Measurements from ENCODE around the gene SARDH. TPM values are rescaled to one million over a fixed set of nuclear protein-coding genes. Genes with fewer than 3 reads are reported as not detected.

SARDH gene
- total and polyA plus RNA-seq, 2 of the 8 experiments (the other 6 are each of a cell fraction or from before 2014, with no cell fraction given): 6.4 to 7.4 TPM

DNA sequence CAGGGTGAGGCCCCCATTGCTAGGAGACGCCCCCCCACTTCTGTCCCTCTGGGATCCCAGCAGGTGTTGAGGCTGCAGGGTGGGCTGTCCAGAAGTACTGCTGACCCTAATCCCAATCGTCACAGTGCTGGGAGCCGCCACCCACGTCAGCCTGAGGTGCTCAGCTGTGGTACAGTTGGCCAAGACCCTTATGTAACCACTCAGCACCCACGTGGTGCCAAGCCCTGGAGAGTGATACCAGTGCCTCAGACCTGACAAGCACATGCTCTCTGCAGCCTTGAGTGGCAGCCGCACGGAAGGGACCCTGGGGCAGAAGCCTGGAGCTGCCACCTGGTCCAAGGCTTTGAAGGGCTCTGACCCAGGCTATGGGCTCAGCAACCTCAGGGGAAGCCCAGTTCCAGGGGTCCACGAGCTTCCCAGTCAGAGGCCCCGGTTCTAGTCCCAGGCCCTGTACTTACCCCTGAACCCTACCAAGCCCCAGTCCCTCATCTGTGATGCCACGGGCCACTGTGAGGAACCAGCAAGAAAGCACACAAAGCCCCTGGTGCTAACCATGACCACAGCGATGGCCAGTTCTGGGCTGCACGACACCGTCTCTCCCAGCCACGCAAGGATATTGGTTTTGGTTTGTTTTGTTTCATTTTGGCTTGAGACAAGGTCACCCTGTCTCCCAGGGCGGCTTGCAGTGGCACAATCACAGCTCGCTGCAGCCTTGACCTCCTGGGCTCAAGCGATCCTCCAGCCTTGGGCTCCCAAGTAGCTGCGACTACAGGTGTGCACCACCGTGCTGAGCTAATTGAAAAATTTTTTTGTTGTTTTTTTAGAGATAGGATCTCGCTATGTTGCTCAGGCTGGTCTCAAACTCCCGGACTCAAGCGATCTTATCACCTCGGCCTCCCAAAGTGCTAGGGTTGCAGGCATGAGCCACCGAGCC lies 51.2 kb downstream of the SARDH start:
- no peaks in the 10 kb centered on the region; a peak in 1 of 7 replicates for H3K4me1 ChIP-seq (replicated peaks in 1 of 4; ENCODE audit: control insufficient read depth in 3 of 4, insufficient read depth in 4 of 4, low read length in 3 of 4)
- no peak overlapping the region for H2BK120ac ChIP-seq (replicated peaks; ENCODE audit: low read depth, low read length)
- H4K91ac ChIP-seq (replicated peaks; ENCODE audit: insufficient read length, low read length): no peak overlapping the region
- no peak overlapping the region for H3K27ac ChIP-seq (ENCODE audit: low read depth, low read length)
- H2BK12ac ChIP-seq (ENCODE audit: low read depth, low read length): no peak overlapping the region
- H3K14ac ChIP-seq (ENCODE audit: insufficient read length): no peak overlapping the region
- H3K56ac ChIP-seq (replicated peaks; ENCODE audit: insufficient read length, low read depth, low read length): no peak overlapping the region
- H3K4me3 ChIP-seq (ENCODE audit: extremely low read depth in 1 of 4, insufficient read depth in 2 of 4, low read depth in 3 of 4, low read length in 4 of 4): no peak overlapping the region
- no peaks in the 10 kb centered on the region for H3K79me2 ChIP-seq (ENCODE audit: control insufficient read depth in 1 of 2, insufficient read depth in 2 of 2, low read length in 2 of 2)
- H2AK5ac ChIP-seq (ENCODE audit: low read depth, low read length): no peak overlapping the region
- H4K5ac ChIP-seq (ENCODE audit: insufficient read length, low read depth, low read length): no peak overlapping the region
- POLR2A ChIA-PET (ENCODE audit: partially characterized antibody): no interaction called here
- no peaks in the 10 kb centered on the region for H3K9me3 ChIP-seq (ENCODE audit: insufficient read depth in 2 of 2, low read depth in 1 of 2, low read length in 1 of 2)
- H4K20me1 ChIP-seq (replicated peaks in 1 of 2; ENCODE audit: control insufficient read depth in 1 of 2, insufficient read depth in 2 of 2, low read length in 2 of 2): no peaks in the 10 kb centered on the region
- H2BK20ac ChIP-seq (ENCODE audit: low read length): no peak overlapping the region
- no peak overlapping the region for H3K23ac ChIP-seq (ENCODE audit: insufficient read length)
- H3K4ac ChIP-seq (replicated peaks; ENCODE audit: insufficient read length, low read depth, low read length): no peak overlapping the region
- no peak overlapping the region for H2AFZ ChIP-seq (ENCODE audit: low read length)
- no peak overlapping the region; the same call in 1 of the 2 replicates for H3K18ac ChIP-seq (ENCODE audit: extremely low read depth, low read length)
- H3K4me2 ChIP-seq (ENCODE audit: insufficient read depth in 1 of 2, low read depth in 2 of 2, low read length in 2 of 2): no peak overlapping the region
- FAIRE-seq: no peak
- H3K36me3 ChIP-seq (ENCODE audit: control insufficient read depth in 2 of 4, insufficient read depth in 4 of 4, low read length in 3 of 4): no peaks in the 10 kb centered on the region
- H3K9ac ChIP-seq (replicated peaks in 1 of 4; ENCODE audit: extremely low read depth in 1 of 4, low read depth in 3 of 4, low read length in 3 of 4): no peak overlapping the region
- whole genome bisulfite sequencing, 2 experiments (ENCODE audit: extremely low coverage in 1 of 2, insufficient coverage in 1 of 2, insufficient read length in 1 of 2, insufficient replicate concordance in 2 of 2, low coverage in 1 of 2, low lambda C conversion rate in 2 of 2, missing lambda C conversion rate in 1 of 2): 89% methylated on average over 23 of the region's 24 CpGs; no CpG with 5 or more reads in 1 of the 2 experiments
- H3K27me3 ChIP-seq (replicated peaks in 1 of 4; ENCODE audit: control insufficient read depth in 3 of 4, extremely low read depth in 1 of 4, insufficient read depth in 3 of 4, low read length in 3 of 4): no peaks in the 10 kb centered on the region
- no peak overlapping the region for H2BK15ac ChIP-seq (ENCODE audit: low read length)
- no peak overlapping the region for H2BK5ac ChIP-seq (ENCODE audit: low read depth, low read length)
- CTCF ChIA-PET (ENCODE audit: partially characterized antibody): interaction anchor here (0.7 to 2.2 kb wide), 9 partner anchors 8 to 340 kb away, joined by 3 to 5 read pairs (median 3); no protein-coding TSS in a partner anchor
- H3K79me1 ChIP-seq (ENCODE audit: low read depth, low read length): no peaks in the 10 kb centered on the region
- DNase-seq (ENCODE audit: low read depth in 1 of 2, low spot score in 2 of 2): no peak
- H3K23me2 ChIP-seq (ENCODE audit: low read depth, low read length): no peaks in the 10 kb centered on the region
- no peak overlapping the region for H4K8ac ChIP-seq (ENCODE audit: extremely low read depth, insufficient read depth, low read length)
- TF ChIP-seq RBBP5 (IDR thresholded peaks at IDR 0.05; ENCODE audit: borderline replicate concordance, low read depth, low read length) (no peak), NANOG (IDR thresholded peaks at IDR 0.05; ENCODE audit: insufficient read depth, low read depth, low read length, poor library complexity, severe bottlenecking) (no peak), NRF1 (IDR thresholded peaks at IDR 0.05; ENCODE audit: low read depth, low read length) (no peak), KDM1A (IDR thresholded peaks at IDR 0.05; ENCODE audit: borderline replicate concordance, low read length) (no peak), BRCA1 (IDR thresholded peaks at IDR 0.05; ENCODE audit: low read depth, low read length) (no peak), RFX5 (IDR thresholded peaks at IDR 0.05; ENCODE audit: borderline replicate concordance, low read depth, low read length) (no peak), CEBPB (IDR thresholded peaks at IDR 0.05; ENCODE audit: low read depth, low read length) (no peak), CTBP2 (IDR thresholded peaks at IDR 0.05; ENCODE audit: borderline replicate concordance, insufficient read depth, insufficient read length, low read length) (no peak)
- TF ChIP-seq, protein P1, sequence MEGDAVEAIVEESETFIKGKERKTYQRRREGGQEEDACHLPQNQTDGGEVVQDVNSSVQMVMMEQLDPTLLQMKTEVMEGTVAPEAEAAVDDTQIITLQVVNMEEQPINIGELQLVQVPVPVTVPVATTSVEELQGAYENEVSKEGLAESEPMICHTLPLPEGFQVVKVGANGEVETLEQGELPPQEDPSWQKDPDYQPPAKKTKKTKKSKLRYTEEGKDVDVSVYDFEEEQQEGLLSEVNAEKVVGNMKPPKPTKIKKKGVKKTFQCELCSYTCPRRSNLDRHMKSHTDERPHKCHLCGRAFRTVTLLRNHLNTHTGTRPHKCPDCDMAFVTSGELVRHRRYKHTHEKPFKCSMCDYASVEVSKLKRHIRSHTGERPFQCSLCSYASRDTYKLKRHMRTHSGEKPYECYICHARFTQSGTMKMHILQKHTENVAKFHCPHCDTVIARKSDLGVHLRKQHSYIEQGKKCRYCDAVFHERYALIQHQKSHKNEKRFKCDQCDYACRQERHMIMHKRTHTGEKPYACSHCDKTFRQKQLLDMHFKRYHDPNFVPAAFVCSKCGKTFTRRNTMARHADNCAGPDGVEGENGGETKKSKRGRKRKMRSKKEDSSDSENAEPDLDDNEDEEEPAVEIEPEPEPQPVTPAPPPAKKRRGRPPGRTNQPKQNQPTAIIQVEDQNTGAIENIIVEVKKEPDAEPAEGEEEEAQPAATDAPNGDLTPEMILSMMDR (IDR thresholded peaks at IDR 0.05; ENCODE audit: control extremely low read depth in 1 of 3, insufficient read depth in 1 of 3, low read depth in 1 of 3, low read length in 3 of 3): no peak
